Mesendoderm (in vitro differentiated cells): ENCODE data around the gene NPIPB8.
"Not testable (repeated sequence)": the region's sequence is repeated elsewhere in the genome, so short reads cannot be mapped to it uniquely, and the experiment has no call there.

Experiments used
- DNase-seq: peaks from one replicate; pipeline ENCODE4 v3.0.0; 2013
- H2AK5ac ChIP-seq: 2 replicates; pipeline ENCODE4 v1.6.1; 2013; ENCODE audit warnings: low read length, inconsistent platforms
- H2BK120ac ChIP-seq: 2 replicates; pipeline ENCODE4 v1.6.1; 2013; ENCODE audit warnings: low read depth, mild to moderate bottlenecking, low read length, moderate library complexity, mixed read lengths
- H2BK15ac ChIP-seq: replicated peaks from 2 replicates; pipeline ENCODE4 v1.6.1; 2013; ENCODE audit warnings: low read depth, mild to moderate bottlenecking, moderate library complexity
- H2BK5ac ChIP-seq: 2 replicates; pipeline ENCODE4 v1.6.1; 2013; ENCODE audit warnings: low read length, inconsistent platforms
- H3K18ac ChIP-seq: 2 replicates; pipeline ENCODE4 v1.6.1; 2013; ENCODE audit warnings: mild to moderate bottlenecking, low read length, mixed read lengths
- H3K23ac ChIP-seq: one replicate; pipeline ENCODE4 v1.6.1; 2013; ENCODE audit warnings: low read length
- H3K27ac ChIP-seq: 2 replicates; pipeline ENCODE4 v1.5.1; 2013; ENCODE audit warnings: low read depth, mild to moderate bottlenecking, inconsistent platforms, low read length, moderate library complexity
- H3K27me3 ChIP-seq: 2 replicates; pipeline ENCODE4 v1.6.1; 2013; ENCODE audit warnings: low read length, control low read depth, mild to moderate bottlenecking, inconsistent platforms; ENCODE audit not compliant: insufficient read depth, poor library complexity
- H3K36me3 ChIP-seq: 2 replicates; pipeline ENCODE4 v1.6.1; 2013; ENCODE audit warnings: low read length, inconsistent platforms; ENCODE audit not compliant: control insufficient read depth, insufficient read depth
- H3K4ac ChIP-seq: one replicate; pipeline ENCODE4 v1.6.1; 2013; ENCODE audit warnings: low read depth, mild to moderate bottlenecking, low read length, moderate library complexity
- H3K4me1 ChIP-seq: 2 replicates; pipeline ENCODE4 v1.6.1; 2013; ENCODE audit warnings: low read depth, low read length, inconsistent platforms; ENCODE audit not compliant: control insufficient read depth
- H3K4me2 ChIP-seq: 2 replicates; pipeline ENCODE4 v1.6.1; 2013; ENCODE audit warnings: low read length
- H3K4me3 ChIP-seq: 2 replicates; pipeline ENCODE4 v1.5.1; 2013; ENCODE audit warnings: mild to moderate bottlenecking, low read length
- H3K56ac ChIP-seq: one replicate; pipeline ENCODE4 v1.6.1; 2013; ENCODE audit warnings: low read length
- H3K79me1 ChIP-seq: 2 replicates; pipeline ENCODE4 v1.6.1; 2013; ENCODE audit warnings: low read length, inconsistent platforms
- H3K79me2 ChIP-seq: 2 replicates; pipeline ENCODE4 v1.6.1; 2013; ENCODE audit warnings: mild to moderate bottlenecking, low read length; ENCODE audit not compliant: control insufficient read depth, insufficient read depth
- H3K9ac ChIP-seq: 2 replicates; pipeline ENCODE4 v1.6.1; 2013; ENCODE audit warnings: low read length, inconsistent platforms
- H4K5ac ChIP-seq: one replicate; pipeline ENCODE4 v1.6.1; 2013; ENCODE audit warnings: low read length
- H4K8ac ChIP-seq: one replicate; pipeline ENCODE4 v1.6.1; 2013; ENCODE audit warnings: low read depth, mild to moderate bottlenecking, control low read depth, low read length, moderate library complexity
- WGBS: extraction: QIAGEN DNeasy Blood & Tissue Kit; methylation state at CpG from one replicate; pipeline ENCODE4 v1.1.7; 2013; ENCODE audit warnings: low lambda C conversion rate, missing lambda C conversion rate; ENCODE audit not compliant: insufficient coverage; ENCODE audit errors: extremely low coverage; 5-methylcytosine and 5-hydroxymethylcytosine counted together

Gene NPIPB8

GRCh38 chr16:28616636-28617035 is 21.2 kb upstream of the NPIPB8 start:
- WGBS, result no CpG with 5 or more reads among the region's 7 CpGs
- H3K4me1 ChIP-seq, result no peaks in the 10 kb centered on the region
- no peaks in the 10 kb centered on the region for H3K27me3 ChIP-seq

GRCh38 chr16:28617874-28618273 is 20.0 kb upstream of the NPIPB8 start:
- no peak overlapping the region for H3K27ac ChIP-seq
- H3K4me2 ChIP-seq, result no peak overlapping the region
- no peak overlapping the region for H3K56ac ChIP-seq
- no peak overlapping the region for H2BK120ac ChIP-seq
- no peaks in the 10 kb centered on the region for H3K79me2 ChIP-seq
- H3K79me1 ChIP-seq, result no peaks in the 10 kb centered on the region
- no CpG with 5 or more reads among the region's 4 CpGs for WGBS
- no peak overlapping the region for H4K5ac ChIP-seq
- DNase-seq, result no peak
- H3K4me3 ChIP-seq, result no peak overlapping the region
- no peaks in the 10 kb centered on the region for H3K36me3 ChIP-seq
- H3K4me1 ChIP-seq, result no peaks in the 10 kb centered on the region
- H3K23ac ChIP-seq, result no peak overlapping the region
- H4K8ac ChIP-seq, result no peak overlapping the region
- no peak overlapping the region for H2BK15ac ChIP-seq
- no peaks in the 10 kb centered on the region for H3K27me3 ChIP-seq
- no peak overlapping the region for H3K4ac ChIP-seq
- H2AK5ac ChIP-seq, result no peak overlapping the region
- H3K18ac ChIP-seq, result no peak overlapping the region
- no peak overlapping the region for H2BK5ac ChIP-seq
- no peak overlapping the region for H3K9ac ChIP-seq

More at GRCh38 chr16:28616636-28617035, 21.2 kb upstream of the NPIPB8 start:
- Histone ChIP-seq H3K23ac (no peak overlapping the region), H2BK15ac (no peak overlapping the region), H3K4me2 (no peak overlapping the region), H3K4me3 (no peak overlapping the region), H2BK5ac (no peak overlapping the region), H3K36me3 (no peaks in the 10 kb centered on the region), H3K56ac (no peak overlapping the region), H2BK120ac (no peak overlapping the region), H2AK5ac (no peak overlapping the region), H3K27ac (no peak overlapping the region), H3K4ac (no peak overlapping the region), H4K5ac (no peak overlapping the region), H4K8ac (no peak overlapping the region), H3K9ac (no peak overlapping the region), H3K79me1 (no peaks in the 10 kb centered on the region), H3K18ac (no peak overlapping the region), H3K79me2 (no peaks in the 10 kb centered on the region)
- no peak for DNase-seq

- WGBS, result no CpG with 5 or more reads among the region's 1 CpG
- not testable (repeated sequence) for H3K56ac ChIP-seq, H4K5ac ChIP-seq, H3K23ac ChIP-seq, H3K27ac ChIP-seq, H2BK5ac ChIP-seq, H2AK5ac ChIP-seq, H3K36me3 ChIP-seq, H3K4me1 ChIP-seq, H3K27me3 ChIP-seq, H4K8ac ChIP-seq, H3K9ac ChIP-seq, H3K79me2 ChIP-seq, H2BK15ac ChIP-seq, H3K4me3 ChIP-seq, H3K4me2 ChIP-seq, H3K18ac ChIP-seq, H3K79me1 ChIP-seq, H2BK120ac ChIP-seq, H3K4ac ChIP-seq, DNase-seq
These were observed 17.5 kb upstream of the NPIPB8 start for GRCh38 chr16:28620316-28620715.

- Histone ChIP-seq H4K5ac (no peak overlapping the region), H3K36me3 (no peaks in the 10 kb centered on the region), H4K8ac (no peak overlapping the region), H2AK5ac (no peak overlapping the region), H3K79me2 (no peaks in the 10 kb centered on the region), H3K27ac (no peak overlapping the region), H3K4ac (no peak overlapping the region), H3K9ac (no peak overlapping the region), H3K27me3 (no peaks in the 10 kb centered on the region), H3K56ac (no peak overlapping the region), H2BK5ac (no peak overlapping the region), H2BK120ac (no peak overlapping the region), H3K18ac (no peak overlapping the region), H3K4me3 (no peak overlapping the region), H3K79me1 (no peaks in the 10 kb centered on the region), H3K4me1 (no peaks in the 10 kb centered on the region), H3K23ac (no peak overlapping the region), H2BK15ac (no peak overlapping the region), H3K4me2 (no peak overlapping the region)
- WGBS, result no CpG with 5 or more reads among the region's 7 CpGs
- peak; percentile 44 for DNase-seq
These were observed 16.2 kb upstream of the NPIPB8 start for GRCh38 chr16:28621481-28622155.

- not testable (repeated sequence) for H3K4ac ChIP-seq, H3K79me1 ChIP-seq, H2BK5ac ChIP-seq, H3K56ac ChIP-seq, H3K27me3 ChIP-seq, H3K4me1 ChIP-seq, H4K8ac ChIP-seq, H3K9ac ChIP-seq, H3K27ac ChIP-seq, H2BK120ac ChIP-seq, H4K5ac ChIP-seq, DNase-seq, H3K18ac ChIP-seq, H3K23ac ChIP-seq, H3K36me3 ChIP-seq, H2BK15ac ChIP-seq, H3K4me2 ChIP-seq, H3K79me2 ChIP-seq, H2AK5ac ChIP-seq, H3K4me3 ChIP-seq
- no CpG with 5 or more reads among the region's 24 CpGs for WGBS
These were observed 15.2 kb upstream of the NPIPB8 start for GRCh38 chr16:28622532-28623171.
